Measurements from ENCODE around the gene CAPRIN1.

- no peak for TF ChIP-seq USF1 (IDR thresholded peaks at IDR 0.05; ENCODE audit: borderline replicate concordance, low read depth)
- TF ChIP-seq NFIC (IDR thresholded peaks at IDR 0.05; ENCODE audit: borderline replicate concordance) = no peak
- TF ChIP-seq CTCF (IDR thresholded peaks at IDR 0.05) = no peak
- no peak for TF ChIP-seq TAF1 (IDR thresholded peaks at IDR 0.05; ENCODE audit: borderline replicate concordance, low read depth, low read length)
- no peak for TF ChIP-seq POLR2AphosphoS5 (IDR thresholded peaks at IDR 0.05; ENCODE audit: low read depth, low read length)
These were observed 3.9 kb downstream of the CAPRIN1 start for GRCh38 chr11:34055218-34056000.
